Measurements from ENCODE around the gene S100PBP.

- TF ChIP-seq POLR2A (IDR thresholded peaks at IDR 0.05; ENCODE audit: low read length) (no peak), CTCF (IDR thresholded peaks at IDR 0.05) (no peak), BHLHE40 (IDR thresholded peaks at IDR 0.05; ENCODE audit: low read depth, low read length) (no peak), RFX5 (IDR thresholded peaks at IDR 0.05) (no peak), RAD21 (conservative IDR thresholded peaks at IDR 0.05 in 1 of 2, IDR thresholded peaks at IDR 0.05 in 1 of 2) (no peak), CEBPB (IDR thresholded peaks at IDR 0.05) (no peak)
- TF ChIP-seq, protein P1, sequence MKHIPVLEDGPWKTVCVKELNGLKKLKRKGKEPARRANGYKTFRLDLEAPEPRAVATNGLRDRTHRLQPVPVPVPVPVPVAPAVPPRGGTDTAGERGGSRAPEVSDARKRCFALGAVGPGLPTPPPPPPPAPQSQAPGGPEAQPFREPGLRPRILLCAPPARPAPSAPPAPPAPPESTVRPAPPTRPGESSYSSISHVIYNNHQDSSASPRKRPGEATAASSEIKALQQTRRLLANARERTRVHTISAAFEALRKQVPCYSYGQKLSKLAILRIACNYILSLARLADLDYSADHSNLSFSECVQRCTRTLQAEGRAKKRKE (CRISPR knock-in tag; IDR thresholded peaks at IDR 0.05; ENCODE audit: low read depth): no peak
Observed at GRCh38 chr1:32811265-32811664, 6.2 kb upstream of the S100PBP start.

All from A549 (cell line).